ENCODE results near the gene SLC30A4. TPM values are rescaled to one million over a fixed set of nuclear protein-coding genes. Genes with fewer than 3 reads are reported as not detected.

SLC30A4 gene
- 15.9 TPM for total RNA-seq

GRCh38 chr15:45522328-45523165, at the start of gene SLC30A4:
TSS of gene SLC30A4 (minus strand) at chr15:45522755. CDS start at chr15:45522354, 401 bp downstream.

Other genes with a start within 250 kb of the SLC30A4 start
- 49.4 TPM for gene GATM, start 144.2 kb downstream of the SLC30A4 start, total RNA-seq
- gene BLOC1S6, start 64.6 kb upstream of the SLC30A4 start, total RNA-seq = 106 TPM
- 40.2 TPM for gene SQOR, start 112.3 kb upstream of the SLC30A4 start, total RNA-seq

Measured in camera-type eye (tissue), 1 donor.